Stimulated activated CD8-positive, alpha-beta memory T cell treated with anti-CD3 and anti-CD28 coated beads, Interleukin-15, amount 100 ng/mL, for 48 hours (primary cell): ENCODE measurements around the gene GSTM5.
"Not testable (repeated sequence)": the region's sequence is repeated elsewhere in the genome, so short reads cannot be mapped to it uniquely, and the experiment has no call there.

Source experiments
- DNase-seq, 2 donors: peaks; one replicate each; pipeline ENCODE4 v3.0.0-alpha.2; 2020; ENCODE audit warnings: low read depth in 2 of 2

Gene GSTM5

GRCh38 chr1:109711593-109712320 lies at the start of gene GSTM5:
TSS of gene GSTM5 (plus strand) at chr1:109712251. CDS start at chr1:109712313, 62 bp downstream.
- not testable (repeated sequence) for DNase-seq

GRCh38 chr1:109664671-109665070 lies 47.4 kb upstream of the GSTM5 start:
- no peak for DNase-seq

GRCh38 chr1:109667452-109668122 lies 44.5 kb upstream of the GSTM5 start, which contains the start of gene GSTM2:
TSS of gene GSTM2 (plus strand) at chr1:109668057. CDS start at chr1:109668116, 59 bp downstream.
- DNase-seq, result peak; percentile 74 to 79

- no peak for DNase-seq
Observed at GRCh38 chr1:109668123-109668775, 43.8 kb upstream of the GSTM5 start.

- DNase-seq, result no peak
Observed at GRCh38 chr1:109669246-109669948, 42.7 kb upstream of the GSTM5 start.

GRCh38 chr1:109669949-109670302 lies 42.1 kb upstream of the GSTM5 start:
- not testable (repeated sequence) for DNase-seq

GRCh38 chr1:109671067-109671466 lies 41.0 kb upstream of the GSTM5 start:
- no peak for DNase-seq

- not testable (repeated sequence) for DNase-seq
Observed at GRCh38 chr1:109673861-109674260, 38.2 kb upstream of the GSTM5 start.

GRCh38 chr1:109676683-109677381 lies 35.2 kb upstream of the GSTM5 start:
- DNase-seq, result not testable (repeated sequence)

- no peak for DNase-seq
Observed at GRCh38 chr1:109677459-109677858, 34.6 kb upstream of the GSTM5 start.

GRCh38 chr1:109678637-109679036 lies 33.4 kb upstream of the GSTM5 start:
- DNase-seq, result not testable (repeated sequence)

- not testable (repeated sequence) for DNase-seq
Observed at GRCh38 chr1:109684777-109685176, 27.3 kb upstream of the GSTM5 start.

GRCh38 chr1:109685399-109685798 lies 26.7 kb upstream of the GSTM5 start:
- DNase-seq, result not testable (repeated sequence)

GRCh38 chr1:109685890-109686289 lies 26.2 kb upstream of the GSTM5 start:
- DNase-seq, result not testable (repeated sequence)

- not testable (repeated sequence) for DNase-seq
Observed at GRCh38 chr1:109687109-109687508, 24.9 kb upstream of the GSTM5 start.

GRCh38 chr1:109687641-109688499 lies 24.2 kb upstream of the GSTM5 start, which contains the start of gene GSTM1:
TSS of gene GSTM1 (plus strand) at chr1:109687817. CDS start at chr1:109687874, 57 bp downstream.
- DNase-seq, result peak in 1 of 2 donors; percentile 80

GRCh38 chr1:109689844-109690405 lies 22.1 kb upstream of the GSTM5 start:
- DNase-seq, result no peak

- no peak for DNase-seq
Observed at GRCh38 chr1:109691759-109692158, 20.3 kb upstream of the GSTM5 start.

- not testable (repeated sequence) for DNase-seq
Observed at GRCh38 chr1:109694400-109694799, 17.7 kb upstream of the GSTM5 start.

- not testable (repeated sequence) for DNase-seq
Observed at GRCh38 chr1:109695138-109695537, 16.9 kb upstream of the GSTM5 start.
